Parathyroid adenoma (tissue), 2 donors: Measurements from ENCODE around the gene PTPRM.

ENCODE experiments used
- H2AFZ ChIP-seq: fragments of 300-600 bp; sonication (generic); one replicate; pipeline ENCODE4 v1.7.0; 2017; ENCODE audit warnings: antibody characterized with exemption, mild to moderate bottlenecking
- H3K27ac ChIP-seq: fragments of 300-600 bp; sonication (generic); one replicate; pipeline ENCODE4 v1.7.0; 2017
- H3K27me3 ChIP-seq: fragments of 300-600 bp; sonication (generic); one replicate; pipeline ENCODE4 v1.7.0; 2017; ENCODE audit warnings: low read length; ENCODE audit not compliant: control insufficient read depth, insufficient read depth
- H3K36me3 ChIP-seq: fragments of 300-600 bp; sonication (generic); one replicate; pipeline ENCODE4 v1.7.0; 2017; ENCODE audit warnings: low read length; ENCODE audit not compliant: control insufficient read depth, insufficient read depth
- H3K4me1 ChIP-seq: fragments of 300-600 bp; sonication (generic); one replicate; pipeline ENCODE4 v1.7.0; 2017; ENCODE audit warnings: control low read depth
- H3K4me2 ChIP-seq: fragments of 300-600 bp; sonication (generic); one replicate; pipeline ENCODE4 v1.7.0; 2017; ENCODE audit warnings: low read length
- H3K4me3 ChIP-seq: fragments of 300-600 bp; sonication (generic); one replicate; pipeline ENCODE4 v1.7.0; 2017; ENCODE audit warnings: low read depth, low read length
- H3K79me2 ChIP-seq: fragments of 300-600 bp; sonication (generic); one replicate; pipeline ENCODE4 v1.7.0; 2017; ENCODE audit warnings: control low read depth
- H3K9ac ChIP-seq: fragments of 300-600 bp; sonication (generic); one replicate; pipeline ENCODE4 v1.7.0; 2017; ENCODE audit warnings: mild to moderate bottlenecking
- H3K9me3 ChIP-seq: fragments of 300-600 bp; sonication (generic); one replicate; pipeline ENCODE4 v1.7.0; 2017; ENCODE audit warnings: low read length; ENCODE audit not compliant: control insufficient read depth
- TF ChIP-seq, protein P1 (sequence below): fragments of 300-600 bp; sonication (generic); IDR thresholded peaks from one replicate; pipeline ENCODE4 v1.7.0; 2017; ENCODE audit warnings: antibody characterized with exemption, mild to moderate bottlenecking
- donor health status: primary hyperparathyroidism.

PTPRM gene

DNA sequence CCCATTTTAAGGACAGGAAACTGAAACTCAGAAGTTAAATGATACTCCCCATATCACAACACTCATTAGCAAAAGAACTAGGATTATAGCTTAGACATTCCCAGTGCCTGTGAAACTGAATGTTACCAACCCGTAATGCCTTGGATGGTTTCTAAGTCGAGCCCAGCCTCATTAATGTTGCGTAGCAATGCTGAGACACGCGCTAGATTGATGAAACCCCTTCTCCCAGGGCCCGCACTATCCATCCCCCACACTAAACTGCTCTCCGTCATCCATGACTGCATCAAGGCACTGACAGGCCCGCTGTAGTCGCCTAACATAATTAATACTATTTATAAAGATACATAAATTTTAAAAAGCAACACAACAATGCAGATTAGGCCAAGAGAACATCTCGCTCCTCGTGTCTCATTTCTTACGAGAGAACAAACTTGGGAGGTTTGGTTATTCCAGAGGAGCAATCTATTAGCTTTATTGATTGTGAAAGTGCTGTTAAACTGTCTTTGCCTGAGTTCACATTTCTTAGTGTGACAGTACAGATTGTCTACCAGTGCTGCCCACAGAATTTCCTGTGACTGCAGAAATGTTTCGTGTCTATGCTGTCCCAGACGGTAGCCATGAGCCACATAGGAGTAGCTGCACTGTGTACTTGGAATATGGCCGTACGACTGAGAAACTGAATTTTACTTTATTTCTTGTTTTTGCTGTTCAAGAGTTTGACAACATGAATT lies 729.9 kb downstream of the PTPRM start:
- Histone ChIP-seq H3K79me2 (no peaks in the 10 kb centered on the region), H3K9me3 (no peaks in the 10 kb centered on the region), H3K36me3 (no peaks in the 10 kb centered on the region), H3K4me2 (no peak overlapping the region), H3K4me3 (no peak overlapping the region), H3K4me1 (no peaks in the 10 kb centered on the region), H3K9ac (no peak overlapping the region), H2AFZ (no peak overlapping the region), H3K27ac (no peak overlapping the region), H3K27me3 (no peaks in the 10 kb centered on the region)
- TF ChIP-seq, protein P1, sequence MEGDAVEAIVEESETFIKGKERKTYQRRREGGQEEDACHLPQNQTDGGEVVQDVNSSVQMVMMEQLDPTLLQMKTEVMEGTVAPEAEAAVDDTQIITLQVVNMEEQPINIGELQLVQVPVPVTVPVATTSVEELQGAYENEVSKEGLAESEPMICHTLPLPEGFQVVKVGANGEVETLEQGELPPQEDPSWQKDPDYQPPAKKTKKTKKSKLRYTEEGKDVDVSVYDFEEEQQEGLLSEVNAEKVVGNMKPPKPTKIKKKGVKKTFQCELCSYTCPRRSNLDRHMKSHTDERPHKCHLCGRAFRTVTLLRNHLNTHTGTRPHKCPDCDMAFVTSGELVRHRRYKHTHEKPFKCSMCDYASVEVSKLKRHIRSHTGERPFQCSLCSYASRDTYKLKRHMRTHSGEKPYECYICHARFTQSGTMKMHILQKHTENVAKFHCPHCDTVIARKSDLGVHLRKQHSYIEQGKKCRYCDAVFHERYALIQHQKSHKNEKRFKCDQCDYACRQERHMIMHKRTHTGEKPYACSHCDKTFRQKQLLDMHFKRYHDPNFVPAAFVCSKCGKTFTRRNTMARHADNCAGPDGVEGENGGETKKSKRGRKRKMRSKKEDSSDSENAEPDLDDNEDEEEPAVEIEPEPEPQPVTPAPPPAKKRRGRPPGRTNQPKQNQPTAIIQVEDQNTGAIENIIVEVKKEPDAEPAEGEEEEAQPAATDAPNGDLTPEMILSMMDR: no peak

DNA sequence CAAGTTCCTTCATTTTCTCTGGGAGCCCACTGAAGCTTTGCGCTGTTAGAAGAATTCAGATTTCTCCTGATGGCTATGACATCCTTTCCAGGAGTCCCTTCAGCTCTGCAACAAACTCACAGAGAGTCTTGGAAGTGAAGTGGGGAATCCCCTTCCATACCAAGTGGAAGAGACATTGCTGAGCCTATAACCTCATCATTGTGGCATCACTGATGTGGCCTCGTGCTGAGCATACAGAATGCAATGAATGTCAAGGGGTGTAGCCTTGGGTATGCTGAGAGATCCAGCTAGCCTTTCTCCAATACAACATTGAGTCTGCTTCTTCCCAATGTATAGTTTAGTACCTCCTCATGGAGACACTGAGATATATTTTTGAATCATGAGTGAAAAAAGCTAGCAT lies 731.1 kb downstream of the PTPRM start:
- Histone ChIP-seq H3K27me3 (no peaks in the 10 kb centered on the region), H3K27ac (no peak overlapping the region), H2AFZ (no peak overlapping the region), H3K4me2 (no peak overlapping the region), H3K9me3 (no peaks in the 10 kb centered on the region), H3K36me3 (no peaks in the 10 kb centered on the region), H3K9ac (no peak overlapping the region), H3K4me3 (no peak overlapping the region), H3K4me1 (no peaks in the 10 kb centered on the region), H3K79me2 (no peaks in the 10 kb centered on the region)
- TF ChIP-seq, protein P1: no peak

DNA sequence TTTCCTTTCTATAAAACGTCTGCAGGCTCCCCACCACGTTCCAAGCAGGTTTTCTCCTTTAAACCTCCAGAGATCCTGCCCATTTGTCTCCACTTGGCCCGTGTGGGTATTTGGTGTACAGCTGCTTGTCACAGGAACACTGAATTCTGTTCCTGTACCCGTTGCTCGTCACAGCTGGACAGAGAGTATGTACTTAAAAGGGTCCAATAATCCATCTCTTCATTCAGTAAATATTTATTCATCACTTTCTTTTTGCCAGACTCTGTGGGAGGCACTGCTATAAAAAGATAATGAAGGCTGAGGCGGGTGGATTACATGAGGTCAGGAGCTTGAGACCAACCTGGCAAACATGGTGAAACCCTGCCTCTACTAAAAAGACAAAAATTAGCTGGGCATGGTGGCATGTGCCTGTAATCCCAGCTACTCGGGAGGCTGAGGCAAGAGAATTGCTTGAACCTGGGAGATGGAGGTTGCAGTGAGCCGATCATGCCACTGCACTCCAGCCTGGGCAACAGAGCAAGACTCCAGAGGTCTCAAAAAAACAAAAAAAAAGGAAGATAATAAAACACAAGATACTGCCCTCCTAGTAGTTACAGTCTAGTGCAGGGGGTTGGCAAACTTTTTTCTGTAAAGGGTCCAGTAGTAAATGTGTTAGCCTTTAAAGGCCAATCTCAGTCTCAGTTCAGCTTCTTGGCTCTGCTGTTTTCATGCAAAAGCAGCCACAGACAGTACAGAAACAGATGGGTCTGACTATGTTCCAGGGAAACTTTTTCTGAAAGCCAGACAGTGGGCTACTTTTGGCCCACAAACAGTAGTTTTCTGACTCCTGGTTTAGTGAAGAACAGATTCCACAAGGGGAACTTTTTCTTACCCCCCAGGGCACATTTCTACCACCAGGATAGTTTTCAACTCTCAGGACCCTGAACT lies 732.2 kb downstream of the PTPRM start:
- no peak overlapping the region for H3K9ac ChIP-seq
- TF ChIP-seq, protein P1: no peak
- H3K4me3 ChIP-seq: no peak overlapping the region
- no peaks in the 10 kb centered on the region for H3K36me3 ChIP-seq
- H3K9me3 ChIP-seq: no peaks in the 10 kb centered on the region
- H3K4me1 ChIP-seq: no peaks in the 10 kb centered on the region
- no peaks in the 10 kb centered on the region for H3K79me2 ChIP-seq
- no peak overlapping the region for H2AFZ ChIP-seq
- no peak overlapping the region for H3K27ac ChIP-seq
- no peak overlapping the region for H3K4me2 ChIP-seq
- H3K27me3 ChIP-seq: no peaks in the 10 kb centered on the region

DNA sequence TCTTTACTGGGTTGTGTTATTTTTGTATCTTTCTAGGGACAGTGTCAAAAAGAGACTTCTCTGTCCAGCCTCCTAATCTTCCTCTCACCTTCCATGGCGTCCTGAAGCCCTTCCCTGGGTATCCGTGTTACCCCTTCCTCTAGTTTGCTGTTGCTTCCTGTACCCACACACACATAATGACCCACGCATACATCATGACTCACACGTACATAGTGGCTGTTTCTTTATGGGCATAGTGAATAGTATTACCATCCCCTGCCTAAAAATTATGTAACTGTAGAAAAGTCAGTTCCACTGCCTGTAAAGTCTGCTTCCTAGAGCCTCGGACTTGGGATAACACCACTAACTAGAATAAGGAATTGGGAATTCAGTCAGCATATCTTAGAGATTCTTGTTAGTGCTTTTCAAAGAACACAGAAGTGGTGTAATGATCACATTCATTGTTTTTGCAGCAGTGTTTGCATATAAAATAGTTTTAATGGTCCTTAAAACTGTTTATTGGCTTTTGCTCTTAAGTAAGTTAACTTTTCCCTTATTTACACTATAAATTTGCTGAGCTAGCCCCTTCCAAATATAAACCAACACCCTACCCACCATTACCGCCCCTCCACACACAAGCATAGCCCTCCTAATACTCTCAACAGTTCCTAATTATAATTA lies 733.8 kb downstream of the PTPRM start:
- no peaks in the 10 kb centered on the region for H3K79me2 ChIP-seq
- H3K27ac ChIP-seq: no peak overlapping the region
- no peaks in the 10 kb centered on the region for H3K9me3 ChIP-seq
- H3K4me1 ChIP-seq: no peaks in the 10 kb centered on the region
- TF ChIP-seq, protein P1: no peak
- no peak overlapping the region for H3K9ac ChIP-seq
- no peaks in the 10 kb centered on the region for H3K36me3 ChIP-seq
- H3K4me3 ChIP-seq: no peak overlapping the region
- no peak overlapping the region for H2AFZ ChIP-seq
- no peaks in the 10 kb centered on the region for H3K27me3 ChIP-seq
- no peak overlapping the region for H3K4me2 ChIP-seq
